Vagina (tissue), 2 donors: Measurements from ENCODE around the gene KCND2. TPM values are rescaled to one million over a fixed set of nuclear protein-coding genes. Genes with fewer than 3 reads are reported as not detected.

ENCODE experiments used
- DNase-seq, 2 donors: peaks; one replicate each; pipeline ENCODE4 v3.0.0-alpha.2; 2017; ENCODE audit errors: extremely low spot score in 2 of 2
- H3K27ac ChIP-seq: fragments of 200-600 bp; sonication (generic); one replicate; pipeline ENCODE4 v1.5.1; 2019
- H3K27me3 ChIP-seq: fragments of 200-600 bp; sonication (generic); one replicate; pipeline ENCODE4 v1.5.1; 2019
- H3K36me3 ChIP-seq, 2 donors: fragments of 200-600 bp; sonication (generic); one replicate each; pipeline ENCODE4 v1.5.1; 2017 to 2019
- H3K4me1 ChIP-seq: fragments of 200-600 bp; sonication (generic); one replicate; pipeline ENCODE4 v1.5.1; 2019
- H3K4me3 ChIP-seq, 2 donors: fragments of 200-600 bp; sonication (generic); 1 replicate in 1 of 2; 2 replicates in 1 of 2; pipeline ENCODE4 v1.5.1; 2016 to 2019
- H3K9me3 ChIP-seq: fragments of 200-600 bp; sonication (generic); one replicate; pipeline ENCODE4 v1.5.1; 2019
- POLR2A ChIP-seq, 2 donors: fragments of 450-650 bp; IDR thresholded peaks; one replicate each; pipeline ENCODE4 v1.6.1; 2017; ENCODE audit warnings: antibody characterized with exemption in 2 of 2, mild to moderate bottlenecking in 2 of 2, moderate library complexity in 2 of 2
- POLR2AphosphoS5 ChIP-seq, 2 donors: sonication (generic); formaldehyde crosslinking; IDR thresholded peaks; one replicate each; pipeline ENCODE4 v1.9.0; 2017; ENCODE audit warnings: antibody characterized with exemption in 2 of 2, mild to moderate bottlenecking in 2 of 2, low read depth in 1 of 2; ENCODE audit not compliant: insufficient read depth in 1 of 2
- intact Hi-C: fragments of 100-400 bp; cut with DNase I; formaldehyde crosslinking; loops from one replicate; pipeline ENCODE4 v1.15.1; 2023
- total RNA-seq: library from RNA; depleted of rRNA; stranded (reverse); fragments of >200 nt; gene quantifications from one replicate; pipeline ENCODE4 v1.2.3, GENCODE V29; 2016
- TF ChIP-seq, protein P1 (sequence below), 3 experiments: fragments of 450-650 bp in 2 of 3; fragments of 200-600 bp in 1 of 3; sonication (generic) in 1 of 3; IDR thresholded peaks; one replicate each; pipeline ENCODE4 v1.5.1; 2017 to 2019; ENCODE audit warnings: antibody characterized with exemption in 3 of 3, mild to moderate bottlenecking in 2 of 3, moderate library complexity in 2 of 3

The KCND2 gene
- total RNA-seq, 1 donor from 2014 or later: 3.7 TPM

DNA sequence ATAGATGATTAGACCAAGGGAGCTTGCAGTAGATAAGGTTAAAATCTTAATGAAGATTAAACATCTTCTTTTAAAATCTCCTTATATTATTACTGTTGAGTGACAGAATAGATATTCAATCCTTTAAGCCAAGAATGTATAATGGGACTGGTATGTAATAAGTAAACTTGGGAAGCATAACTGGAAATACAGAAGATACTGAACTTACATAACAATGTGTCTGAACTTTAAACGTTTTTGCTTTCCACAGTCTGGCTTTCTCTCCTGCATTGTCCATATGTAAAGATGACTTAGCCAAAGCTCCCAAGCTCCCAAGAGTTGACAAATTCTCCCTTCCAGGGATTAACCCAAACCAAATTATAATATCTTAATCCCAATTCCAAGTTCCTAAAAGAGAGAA lies 129.8 kb downstream of the KCND2 start:
- intact Hi-C loops: no loop called here
- Histone ChIP-seq H3K4me3 (no peak overlapping the region), H3K9me3 (no peaks in the 10 kb centered on the region), H3K4me1 (no peaks in the 10 kb centered on the region), H3K36me3 (no peaks in the 10 kb centered on the region), H3K27ac (no peak overlapping the region), H3K27me3 (no peaks in the 10 kb centered on the region)
- DNase-seq: no peak
- TF ChIP-seq POLR2A (IDR thresholded peaks at IDR 0.05): no peak

DNA sequence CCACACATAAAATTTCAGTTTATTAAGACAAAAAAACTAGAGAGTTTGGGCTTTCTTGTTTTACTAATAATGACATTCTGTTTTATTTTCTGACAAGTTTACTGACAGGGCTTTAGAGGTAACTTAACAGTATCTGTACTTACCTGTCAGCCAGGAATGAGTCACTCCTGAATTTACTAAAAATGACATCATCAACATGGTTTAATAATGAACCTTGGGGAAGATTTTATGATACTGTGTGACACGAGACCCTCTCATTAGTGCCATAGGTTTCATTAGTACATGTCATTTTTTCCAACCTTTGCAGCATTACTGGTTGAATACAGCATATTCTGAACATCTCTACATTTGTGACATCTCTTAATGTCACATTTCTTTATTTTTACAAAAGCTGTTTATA lies 131.1 kb downstream of the KCND2 start:
- H3K27ac ChIP-seq: no peak overlapping the region
- H3K9me3 ChIP-seq: no peaks in the 10 kb centered on the region
- no peak overlapping the region for H3K4me3 ChIP-seq
- DNase-seq: no peak
- intact Hi-C loops: no loop called here
- no peaks in the 10 kb centered on the region for H3K27me3 ChIP-seq
- no peaks in the 10 kb centered on the region for H3K4me1 ChIP-seq
- no peaks in the 10 kb centered on the region for H3K36me3 ChIP-seq
- TF ChIP-seq POLR2AphosphoS5 (IDR thresholded peaks at IDR 0.05; ENCODE audit: insufficient read depth in 1 of 2, low read depth in 1 of 2) (no peak), POLR2A (IDR thresholded peaks at IDR 0.05) (no peak)
- TF ChIP-seq, protein P1, sequence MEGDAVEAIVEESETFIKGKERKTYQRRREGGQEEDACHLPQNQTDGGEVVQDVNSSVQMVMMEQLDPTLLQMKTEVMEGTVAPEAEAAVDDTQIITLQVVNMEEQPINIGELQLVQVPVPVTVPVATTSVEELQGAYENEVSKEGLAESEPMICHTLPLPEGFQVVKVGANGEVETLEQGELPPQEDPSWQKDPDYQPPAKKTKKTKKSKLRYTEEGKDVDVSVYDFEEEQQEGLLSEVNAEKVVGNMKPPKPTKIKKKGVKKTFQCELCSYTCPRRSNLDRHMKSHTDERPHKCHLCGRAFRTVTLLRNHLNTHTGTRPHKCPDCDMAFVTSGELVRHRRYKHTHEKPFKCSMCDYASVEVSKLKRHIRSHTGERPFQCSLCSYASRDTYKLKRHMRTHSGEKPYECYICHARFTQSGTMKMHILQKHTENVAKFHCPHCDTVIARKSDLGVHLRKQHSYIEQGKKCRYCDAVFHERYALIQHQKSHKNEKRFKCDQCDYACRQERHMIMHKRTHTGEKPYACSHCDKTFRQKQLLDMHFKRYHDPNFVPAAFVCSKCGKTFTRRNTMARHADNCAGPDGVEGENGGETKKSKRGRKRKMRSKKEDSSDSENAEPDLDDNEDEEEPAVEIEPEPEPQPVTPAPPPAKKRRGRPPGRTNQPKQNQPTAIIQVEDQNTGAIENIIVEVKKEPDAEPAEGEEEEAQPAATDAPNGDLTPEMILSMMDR (IDR thresholded peaks at IDR 0.05): no peak

DNA sequence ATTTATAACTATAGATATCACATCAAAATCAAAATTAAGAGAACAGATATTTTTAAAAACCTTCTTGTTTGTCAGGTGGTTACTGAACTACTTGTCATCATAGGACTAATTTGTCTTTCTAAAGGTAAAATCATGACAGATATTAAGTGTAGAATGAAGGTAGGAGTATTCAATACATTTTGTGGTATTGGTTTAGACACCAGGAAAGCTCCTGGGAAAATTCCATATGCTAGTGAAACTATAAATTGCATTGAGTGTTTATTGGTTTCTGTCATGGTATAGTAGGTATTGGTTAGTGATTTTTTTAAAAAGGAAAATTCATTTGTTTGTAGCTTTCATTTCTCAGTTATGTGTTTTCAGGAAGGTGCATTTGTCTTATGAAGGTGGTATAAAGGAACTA lies 132.7 kb downstream of the KCND2 start:
- Histone ChIP-seq H3K9me3 (no peaks in the 10 kb centered on the region), H3K27ac (no peak overlapping the region), H3K4me3 (no peak overlapping the region), H3K36me3 (no peaks in the 10 kb centered on the region), H3K4me1 (no peaks in the 10 kb centered on the region), H3K27me3 (no peaks in the 10 kb centered on the region)
- intact Hi-C loops: no loop called here
- no peak for DNase-seq
- TF ChIP-seq, protein P1 (IDR thresholded peaks at IDR 0.05): no peak
- no peak for TF ChIP-seq POLR2A (IDR thresholded peaks at IDR 0.05)
- no peak for TF ChIP-seq POLR2AphosphoS5 (IDR thresholded peaks at IDR 0.05; ENCODE audit: insufficient read depth in 1 of 2, low read depth in 1 of 2)

DNA sequence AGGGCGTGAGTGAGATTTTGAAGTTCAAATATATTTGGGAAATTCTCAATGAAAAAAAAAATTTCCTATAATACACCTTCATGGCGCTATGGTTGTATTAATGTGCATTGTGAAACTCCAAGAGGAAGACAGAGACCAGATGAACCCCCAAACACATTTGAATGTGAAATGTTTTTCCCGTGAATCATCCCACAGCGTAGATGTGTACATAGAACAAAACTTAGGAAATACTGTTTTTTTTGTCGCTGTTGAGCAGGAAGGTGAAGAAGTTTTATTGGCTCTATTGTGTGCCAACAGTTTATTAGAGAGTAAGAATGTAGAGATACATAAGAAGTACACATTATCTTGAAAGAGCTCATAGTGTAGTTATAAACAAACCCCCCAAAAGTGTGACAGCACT lies 134.0 kb downstream of the KCND2 start:
- H3K4me1 ChIP-seq: no peaks in the 10 kb centered on the region
- no peaks in the 10 kb centered on the region for H3K36me3 ChIP-seq
- H3K27me3 ChIP-seq: no peaks in the 10 kb centered on the region
- H3K4me3 ChIP-seq: no peak overlapping the region
- intact Hi-C loops: no loop called here
- DNase-seq: no peak
- no peak for TF ChIP-seq POLR2AphosphoS5 (IDR thresholded peaks at IDR 0.05; ENCODE audit: insufficient read depth in 1 of 2, low read depth in 1 of 2)
- TF ChIP-seq, protein P1 (IDR thresholded peaks at IDR 0.05): no peak
- no peak for TF ChIP-seq POLR2A (IDR thresholded peaks at IDR 0.05)
- no peaks in the 10 kb centered on the region for H3K9me3 ChIP-seq
- H3K27ac ChIP-seq: no peak overlapping the region

DNA sequence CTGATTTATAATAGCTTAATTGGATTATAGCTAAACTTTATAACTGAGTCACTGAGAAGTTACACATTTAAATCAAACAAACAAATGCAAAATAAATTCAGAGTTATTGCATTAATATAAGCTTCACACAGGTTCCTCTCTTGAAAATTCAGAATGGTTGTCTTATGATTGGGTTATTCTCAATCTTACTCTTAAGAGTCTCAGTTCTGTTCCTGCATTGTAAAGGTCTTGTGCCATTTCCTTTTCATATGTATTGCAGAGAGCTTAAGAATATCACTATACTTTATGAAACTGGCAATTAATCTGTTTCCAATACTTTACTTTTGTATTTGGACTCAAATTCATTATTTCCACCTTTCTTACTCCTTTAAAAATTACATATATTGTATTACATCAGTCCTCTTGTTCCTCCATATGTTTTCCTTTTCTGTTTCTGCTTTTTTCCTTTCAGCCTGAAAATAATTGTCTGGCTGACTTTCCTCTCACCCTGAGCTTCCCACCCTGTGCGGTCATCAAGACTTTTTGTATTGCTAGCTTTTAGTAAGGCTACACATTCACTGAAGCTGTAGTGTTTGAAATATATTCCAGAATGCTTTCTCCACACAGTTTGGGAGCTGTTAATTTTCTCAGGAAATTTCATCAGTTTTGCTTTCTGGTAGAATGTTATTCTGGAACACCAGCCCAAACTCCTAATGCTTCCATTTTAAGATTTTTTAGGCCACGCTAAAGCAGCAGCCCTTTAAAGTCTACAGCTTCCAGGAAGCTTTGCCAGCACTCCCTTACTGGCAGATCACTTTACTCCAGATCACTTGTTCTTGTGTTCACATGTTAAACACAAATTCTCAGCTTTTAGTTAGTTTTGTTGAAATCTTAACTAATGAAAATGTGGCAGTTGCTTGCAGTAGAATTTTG lies 139.4 kb downstream of the KCND2 start:
- no peak for TF ChIP-seq POLR2AphosphoS5 (IDR thresholded peaks at IDR 0.05; ENCODE audit: insufficient read depth in 1 of 2, low read depth in 1 of 2)
- TF ChIP-seq POLR2A (IDR thresholded peaks at IDR 0.05): no peak
- TF ChIP-seq, protein P1 (IDR thresholded peaks at IDR 0.05): no peak
- no peak for DNase-seq
- Histone ChIP-seq H3K4me3 (no peak overlapping the region), H3K9me3 (no peaks in the 10 kb centered on the region), H3K27ac (no peak overlapping the region), H3K4me1 (no peaks in the 10 kb centered on the region), H3K36me3 (no peaks in the 10 kb centered on the region), H3K27me3 (no peaks in the 10 kb centered on the region)
- intact Hi-C loops: no loop called here
